ENCODE results near the gene ANKH. TPM values are rescaled to one million over a fixed set of nuclear protein-coding genes. Genes with fewer than 3 reads are reported as not detected.
A peak's percentile ranks its signal among the peaks of the same experiment; 100 is the strongest.

Gene ANKH
- polyA plus RNA-seq, 2 of the 4 experiments (the other 2 are of a cell fraction) = 11.7 to 17.3 TPM

GRCh38 chr5:14665101-14665822, 206.3 kb downstream of the ANKH start:
- H3K27ac ChIP-seq = peak overlapping the region; percentile 83 to 96
- CTCF ChIA-PET = no interaction called here

GRCh38 chr5:14664270-14665100, 207.1 kb downstream of the ANKH start, which contains the start of gene OTULIN:
Gene OTULIN, plus strand, starts transcription at chr5:14664718. Its CDS starts 108 bp downstream, at chr5:14664826.
- H3K4me3 ChIP-seq = peak within 1 kb of the TSS; percentile 65
- DNase-seq (ENCODE audit: low read depth in 1 of 2, low spot score in 1 of 2) (peak; percentile 91), FAIRE-seq (no peak), ATAC-seq (peak; percentile 88 to 95)
- H3K4me1 ChIP-seq = peaks cover 46% of the 10 kb centered on the region
- H3K4me2 ChIP-seq = peak within 1 kb of the TSS; percentile 90
- WGBS (ENCODE audit: missing lambda C conversion rate) = 0% methylated on average over 31 of the region's 115 CpGs
- H3K27ac ChIP-seq = peak within 1 kb of the TSS; percentile 83 to 96
- no peaks in the 10 kb centered on the region for H3K9me3 ChIP-seq
- CTCF ChIA-PET = no interaction called here
- POLR2A ChIA-PET = no interaction called here
- TF ChIP-seq HES2 (IDR thresholded peaks at IDR 0.05) (no peak), ZC3H11A (IDR thresholded peaks at IDR 0.05) (no peak), EP300 (IDR thresholded peaks at IDR 0.05) (peak in 1 of 2 experiments; percentile 2; a peak in 1 of 5 replicates), SMC3 (IDR thresholded peaks at IDR 0.05) (no peak), HOXA7 (CRISPR knock-in tag; IDR thresholded peaks at IDR 0.05) (no peak), RARB (CRISPR knock-in tag; IDR thresholded peaks at IDR 0.05) (no peak), HDAC2 (IDR thresholded peaks at IDR 0.05) (no peak), PHF8 (IDR thresholded peaks at IDR 0.05; ENCODE audit: borderline replicate concordance, low read depth) (peak; percentile 75), POLR2A (IDR thresholded peaks at IDR 0.05; ENCODE audit: low read length) (peak; percentile 96), CHD2 (IDR thresholded peaks at IDR 0.05; ENCODE audit: low read length, partially characterized antibody) (no peak), BHLHE40 (IDR thresholded peaks at IDR 0.05; ENCODE audit: low read depth, low read length) (no peak), USF2 (IDR thresholded peaks at IDR 0.05) (no peak), SREBF2 (IDR thresholded peaks at IDR 0.05) (no peak), JUNB (IDR thresholded peaks at IDR 0.05) (no peak), FOXS1 (CRISPR knock-in tag; IDR thresholded peaks at IDR 0.05) (no peak), RAD21 (conservative IDR thresholded peaks at IDR 0.05 in 1 of 2, IDR thresholded peaks at IDR 0.05 in 1 of 2) (no peak)
- TF ChIP-seq, protein P1, sequence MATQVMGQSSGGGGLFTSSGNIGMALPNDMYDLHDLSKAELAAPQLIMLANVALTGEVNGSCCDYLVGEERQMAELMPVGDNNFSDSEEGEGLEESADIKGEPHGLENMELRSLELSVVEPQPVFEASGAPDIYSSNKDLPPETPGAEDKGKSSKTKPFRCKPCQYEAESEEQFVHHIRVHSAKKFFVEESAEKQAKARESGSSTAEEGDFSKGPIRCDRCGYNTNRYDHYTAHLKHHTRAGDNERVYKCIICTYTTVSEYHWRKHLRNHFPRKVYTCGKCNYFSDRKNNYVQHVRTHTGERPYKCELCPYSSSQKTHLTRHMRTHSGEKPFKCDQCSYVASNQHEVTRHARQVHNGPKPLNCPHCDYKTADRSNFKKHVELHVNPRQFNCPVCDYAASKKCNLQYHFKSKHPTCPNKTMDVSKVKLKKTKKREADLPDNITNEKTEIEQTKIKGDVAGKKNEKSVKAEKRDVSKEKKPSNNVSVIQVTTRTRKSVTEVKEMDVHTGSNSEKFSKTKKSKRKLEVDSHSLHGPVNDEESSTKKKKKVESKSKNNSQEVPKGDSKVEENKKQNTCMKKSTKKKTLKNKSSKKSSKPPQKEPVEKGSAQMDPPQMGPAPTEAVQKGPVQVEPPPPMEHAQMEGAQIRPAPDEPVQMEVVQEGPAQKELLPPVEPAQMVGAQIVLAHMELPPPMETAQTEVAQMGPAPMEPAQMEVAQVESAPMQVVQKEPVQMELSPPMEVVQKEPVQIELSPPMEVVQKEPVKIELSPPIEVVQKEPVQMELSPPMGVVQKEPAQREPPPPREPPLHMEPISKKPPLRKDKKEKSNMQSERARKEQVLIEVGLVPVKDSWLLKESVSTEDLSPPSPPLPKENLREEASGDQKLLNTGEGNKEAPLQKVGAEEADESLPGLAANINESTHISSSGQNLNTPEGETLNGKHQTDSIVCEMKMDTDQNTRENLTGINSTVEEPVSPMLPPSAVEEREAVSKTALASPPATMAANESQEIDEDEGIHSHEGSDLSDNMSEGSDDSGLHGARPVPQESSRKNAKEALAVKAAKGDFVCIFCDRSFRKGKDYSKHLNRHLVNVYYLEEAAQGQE (IDR thresholded peaks at IDR 0.05) = no peak
- TF ChIP-seq, protein P2, sequence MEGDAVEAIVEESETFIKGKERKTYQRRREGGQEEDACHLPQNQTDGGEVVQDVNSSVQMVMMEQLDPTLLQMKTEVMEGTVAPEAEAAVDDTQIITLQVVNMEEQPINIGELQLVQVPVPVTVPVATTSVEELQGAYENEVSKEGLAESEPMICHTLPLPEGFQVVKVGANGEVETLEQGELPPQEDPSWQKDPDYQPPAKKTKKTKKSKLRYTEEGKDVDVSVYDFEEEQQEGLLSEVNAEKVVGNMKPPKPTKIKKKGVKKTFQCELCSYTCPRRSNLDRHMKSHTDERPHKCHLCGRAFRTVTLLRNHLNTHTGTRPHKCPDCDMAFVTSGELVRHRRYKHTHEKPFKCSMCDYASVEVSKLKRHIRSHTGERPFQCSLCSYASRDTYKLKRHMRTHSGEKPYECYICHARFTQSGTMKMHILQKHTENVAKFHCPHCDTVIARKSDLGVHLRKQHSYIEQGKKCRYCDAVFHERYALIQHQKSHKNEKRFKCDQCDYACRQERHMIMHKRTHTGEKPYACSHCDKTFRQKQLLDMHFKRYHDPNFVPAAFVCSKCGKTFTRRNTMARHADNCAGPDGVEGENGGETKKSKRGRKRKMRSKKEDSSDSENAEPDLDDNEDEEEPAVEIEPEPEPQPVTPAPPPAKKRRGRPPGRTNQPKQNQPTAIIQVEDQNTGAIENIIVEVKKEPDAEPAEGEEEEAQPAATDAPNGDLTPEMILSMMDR (IDR thresholded peaks at IDR 0.05) = no peak
- TF ChIP-seq, protein P3, sequence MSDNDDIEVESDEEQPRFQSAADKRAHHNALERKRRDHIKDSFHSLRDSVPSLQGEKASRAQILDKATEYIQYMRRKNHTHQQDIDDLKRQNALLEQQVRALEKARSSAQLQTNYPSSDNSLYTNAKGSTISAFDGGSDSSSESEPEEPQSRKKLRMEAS (IDR thresholded peaks at IDR 0.05) = peak; percentile 98

More at GRCh38 chr5:14665101-14665822, 206.3 kb downstream of the ANKH start:
- TF ChIP-seq ATOH8 (CRISPR knock-in tag; IDR thresholded peaks at IDR 0.05; ENCODE audit: low read depth) (no peak), JUNB (IDR thresholded peaks at IDR 0.05) (no peak), BCL3 (IDR thresholded peaks at IDR 0.05) (no peak), JUN (IDR thresholded peaks at IDR 0.05) (no peak), HOXB13 (CRISPR knock-in tag; IDR thresholded peaks at IDR 0.05; ENCODE audit: low read depth) (no peak)
- DNase-seq (ENCODE audit: low read depth in 1 of 2, low spot score in 1 of 2) (peak; percentile 29 to 46), ATAC-seq (peak; percentile 30 to 39; a peak in 5 of 6 replicates), FAIRE-seq (no peak)
- POLR2A ChIA-PET = no interaction called here
- H3K4me2 ChIP-seq = peak overlapping the region; percentile 90
- peak overlapping the region; percentile 65 for H3K4me3 ChIP-seq
- no peaks in the 10 kb centered on the region for H3K9me3 ChIP-seq
- 9% methylated on average over 19 of the region's 21 CpGs for WGBS (ENCODE audit: missing lambda C conversion rate)
- peaks cover 47% of the 10 kb centered on the region for H3K4me1 ChIP-seq
